ENCODE measurements around the gene MEG3.
"Not testable (repeated sequence)": the region's sequence is repeated elsewhere in the genome, so short reads cannot be mapped to it uniquely, and the experiment has no call there.

The MEG3 gene

DNA sequence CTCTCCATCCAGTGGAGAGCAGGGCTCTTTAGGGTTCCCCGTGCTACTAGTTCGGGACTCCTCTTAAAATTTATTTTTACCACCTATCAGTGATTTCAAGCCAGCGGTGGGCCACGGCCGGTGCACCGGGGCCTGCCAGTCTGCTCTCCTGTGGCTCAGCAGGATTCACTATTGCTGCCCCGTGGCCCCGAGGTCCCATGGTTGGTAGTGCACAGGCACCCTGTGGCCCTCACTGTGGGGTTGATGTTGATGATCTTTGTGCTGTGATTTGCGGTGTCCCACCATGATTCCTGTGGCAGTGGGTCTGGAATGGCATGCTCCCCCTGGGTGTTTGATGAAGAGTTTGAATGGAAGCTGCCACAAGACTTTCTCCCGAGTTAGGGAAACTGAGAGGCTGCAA, 12.6 kb upstream of the MEG3 start:
- in situ Hi-C loops (cut with HindIII; ENCODE audit: low sequenced_read_pairs), result no loop called here

DNA sequence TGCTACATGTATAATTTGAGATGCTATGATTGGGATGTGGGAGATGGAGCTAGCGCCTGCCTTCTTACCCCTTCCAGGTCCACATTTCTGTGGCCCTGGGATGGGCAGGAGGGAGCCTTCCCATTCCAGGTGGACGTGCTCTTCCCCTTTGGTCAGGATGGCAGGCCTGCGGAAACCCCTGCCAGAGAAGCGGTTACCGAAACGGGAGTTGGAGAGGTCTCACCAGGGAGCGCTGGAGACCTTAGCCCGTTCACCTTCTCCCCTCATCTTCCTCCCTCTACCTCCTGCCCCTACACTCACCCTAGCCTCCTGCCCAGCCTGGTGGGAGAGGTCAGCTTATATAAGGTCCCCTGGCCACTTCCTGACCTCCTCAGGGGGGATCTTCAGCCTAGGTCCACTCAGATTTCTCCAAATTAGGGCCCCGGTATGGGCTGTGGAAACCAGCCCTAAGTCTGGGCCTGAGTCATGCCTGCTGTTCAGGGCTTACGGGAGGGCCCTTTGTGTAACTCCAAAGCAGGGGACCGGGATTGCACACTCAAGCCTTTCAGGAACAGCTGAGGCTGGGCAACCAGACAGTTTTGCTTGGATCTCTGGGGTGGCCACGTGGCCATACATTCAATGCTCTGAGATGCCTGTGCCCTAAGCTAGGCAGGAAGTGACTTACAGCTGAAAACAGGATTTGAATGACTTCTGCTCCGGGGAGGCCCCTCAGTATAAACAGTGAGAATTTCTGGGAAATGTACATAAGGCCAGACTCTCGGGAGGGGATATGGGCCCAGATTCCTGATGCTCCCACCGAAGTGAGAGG, 10.2 kb upstream of the MEG3 start:
- in situ Hi-C loops (cut with HindIII; ENCODE audit: low sequenced_read_pairs), result no loop called here

- in situ Hi-C loops (cut with HindIII; ENCODE audit: low sequenced_read_pairs), result no loop called here
Measured at GRCh38 chr14:100816286-100816949, 9.5 kb upstream of the MEG3 start.

DNA sequence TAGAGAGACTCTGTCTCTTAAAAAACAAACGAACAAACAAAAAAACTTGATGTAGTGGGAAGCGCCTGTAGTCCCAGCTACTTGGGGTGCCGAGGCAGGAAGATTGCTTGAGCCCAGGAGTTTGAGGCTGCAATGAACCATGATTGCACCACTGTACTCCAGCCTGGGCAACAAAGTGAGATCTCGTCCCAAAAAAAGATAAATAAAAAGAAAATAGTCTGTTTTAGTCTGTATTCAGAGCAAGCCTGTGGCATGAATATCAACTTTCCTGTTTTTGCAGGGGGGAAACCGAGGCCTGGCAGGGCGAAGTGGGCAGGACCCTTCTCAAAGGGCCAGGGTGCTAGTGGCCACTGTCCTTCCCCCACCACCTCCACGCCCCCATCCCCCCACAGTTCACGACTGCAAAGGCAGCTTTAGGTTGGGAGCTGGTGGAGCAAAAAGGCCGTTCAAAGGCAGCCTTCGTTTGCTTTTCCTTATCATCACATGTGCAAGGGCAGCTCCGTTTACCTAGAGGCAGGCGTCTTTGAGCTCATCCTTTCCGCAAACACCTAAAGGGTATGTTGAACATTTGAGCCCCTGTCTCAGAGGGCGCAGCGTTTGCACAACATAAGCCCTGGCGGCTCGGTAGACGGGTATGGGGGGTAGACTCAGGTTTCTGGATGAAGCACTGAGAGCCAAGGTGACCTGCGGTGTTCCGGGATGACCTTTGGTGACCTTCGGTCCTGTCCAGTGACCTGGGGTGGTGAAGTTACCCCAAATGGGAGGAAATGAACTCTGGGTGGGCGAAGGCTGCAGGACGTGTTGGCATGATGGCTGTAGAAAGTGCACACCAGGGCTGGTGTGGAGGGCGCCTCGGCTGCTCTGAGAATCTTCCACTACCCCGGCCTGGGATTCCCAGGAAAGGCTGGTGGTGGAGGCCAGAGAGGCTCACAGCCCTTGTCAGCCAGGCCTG, 8.7 kb upstream of the MEG3 start:
- in situ Hi-C loops (cut with HindIII; ENCODE audit: low sequenced_read_pairs), result no loop called here

- in situ Hi-C loops (cut with HindIII; ENCODE audit: low sequenced_read_pairs), result no loop called here
Measured at GRCh38 chr14:100818221-100818699, 7.7 kb upstream of the MEG3 start.

DNA sequence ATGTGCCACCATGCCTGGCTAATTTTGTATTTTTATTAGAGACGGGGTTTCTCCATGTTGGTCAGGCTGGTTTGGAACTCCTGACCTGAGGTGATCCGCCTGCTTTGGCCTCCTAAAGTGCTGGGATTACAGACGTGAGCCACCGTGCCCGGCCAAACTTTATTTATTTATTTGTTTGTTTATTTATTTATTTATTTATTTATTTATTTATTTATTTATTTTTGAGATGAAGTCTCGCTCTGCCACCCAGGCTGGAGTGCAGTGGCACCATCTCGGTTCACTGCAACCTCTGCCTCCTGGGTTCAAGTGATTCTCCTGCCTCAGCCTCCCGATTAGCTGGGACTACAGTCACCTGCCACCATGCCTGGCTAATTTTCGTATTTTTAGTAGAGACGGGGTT, 7.0 kb upstream of the MEG3 start:
- in situ Hi-C loops (cut with HindIII; ENCODE audit: low sequenced_read_pairs), result not testable (repeated sequence)

- in situ Hi-C loops (cut with HindIII; ENCODE audit: low sequenced_read_pairs), result no loop called here
Measured at GRCh38 chr14:100819453-100819828, 6.5 kb upstream of the MEG3 start.

- in situ Hi-C loops (cut with HindIII; ENCODE audit: low sequenced_read_pairs), result no loop called here
Measured at GRCh38 chr14:100819829-100820475, 6.0 kb upstream of the MEG3 start.

DNA sequence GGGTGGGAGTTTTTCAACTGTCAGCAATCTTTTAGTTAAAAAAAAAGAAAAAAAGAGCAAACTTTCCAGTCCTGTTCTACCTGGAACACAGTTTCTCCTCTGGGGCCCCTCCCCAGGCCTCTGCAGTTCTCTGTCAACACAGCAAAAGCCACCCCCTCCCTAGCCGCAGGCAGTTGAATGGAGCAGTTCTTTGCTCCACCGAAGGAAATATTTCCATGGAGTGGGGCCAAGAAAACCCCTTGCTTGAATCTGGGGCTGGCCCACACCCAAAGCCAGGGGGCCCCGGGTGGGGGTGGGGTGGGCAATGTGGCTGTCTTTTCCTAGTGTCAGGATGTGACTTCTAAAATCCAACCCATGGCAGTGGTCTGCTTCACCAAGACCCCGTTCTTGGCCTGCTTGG, 5.0 kb upstream of the MEG3 start:
- in situ Hi-C loops (cut with HindIII; ENCODE audit: low sequenced_read_pairs), result no loop called here

DNA sequence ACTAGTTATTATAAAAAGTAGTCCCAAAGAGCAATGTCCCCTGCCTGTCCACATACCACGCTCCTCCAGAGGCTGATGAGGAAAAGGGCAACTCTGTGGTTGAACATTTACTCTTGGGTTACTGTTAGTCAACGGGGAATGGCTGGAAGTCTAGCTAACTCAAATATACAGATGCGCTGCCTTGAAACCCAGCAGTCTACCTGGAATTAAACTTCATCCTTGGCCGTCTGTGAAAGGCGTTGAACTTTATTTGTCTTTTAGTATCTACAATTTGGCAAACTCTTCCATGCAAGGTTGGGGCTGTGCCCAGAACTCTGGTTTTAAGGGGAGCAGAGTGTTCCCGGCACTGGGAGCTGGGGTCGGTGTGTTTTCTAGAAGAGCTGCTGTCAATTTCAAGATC, 3.9 kb upstream of the MEG3 start:
- in situ Hi-C loops (cut with HindIII; ENCODE audit: low sequenced_read_pairs), result no loop called here

GRCh38 chr14:100822532-100823296, 3.2 kb upstream of the MEG3 start:
- in situ Hi-C loops (cut with HindIII; ENCODE audit: low sequenced_read_pairs), result no loop called here

DNA sequence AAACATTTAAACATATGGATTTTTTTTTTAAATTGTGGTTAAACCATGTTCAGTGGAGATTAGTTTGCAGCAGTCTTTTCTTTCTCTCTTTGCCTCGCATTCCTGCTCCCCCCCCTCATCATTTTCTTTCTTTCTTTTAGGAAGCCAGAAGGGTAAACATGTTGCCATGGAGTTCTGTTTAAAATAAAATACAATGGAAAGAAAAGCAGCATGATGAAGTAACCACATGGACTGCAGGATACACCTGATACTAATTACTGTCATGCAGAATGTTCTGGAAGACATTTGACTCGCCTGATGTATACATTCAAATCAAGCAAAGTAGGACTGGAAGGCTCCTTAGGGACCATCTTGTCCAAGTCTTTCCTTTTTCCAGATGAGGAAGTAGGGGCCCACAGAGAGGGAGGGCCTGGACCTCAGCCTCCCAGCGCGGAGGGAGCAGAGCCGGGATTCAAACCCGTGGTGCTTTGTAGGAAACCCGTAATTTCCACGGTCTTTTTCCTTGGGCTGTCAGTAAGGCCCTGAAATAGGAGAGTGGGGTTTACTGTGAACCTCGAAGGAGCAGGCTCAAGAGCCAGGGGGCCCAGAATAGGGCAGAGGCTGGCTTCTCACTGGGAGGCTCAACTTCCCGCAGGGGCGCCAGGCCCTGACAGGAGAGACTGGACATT, 2.4 kb upstream of the MEG3 start:
- in situ Hi-C loops (cut with HindIII; ENCODE audit: low sequenced_read_pairs), result no loop called here

- in situ Hi-C loops (cut with HindIII; ENCODE audit: low sequenced_read_pairs), result no loop called here
Measured at GRCh38 chr14:100824091-100824551, 1.8 kb upstream of the MEG3 start.

- in situ Hi-C loops (cut with HindIII; ENCODE audit: low sequenced_read_pairs), result no loop called here
Measured at GRCh38 chr14:100824901-100825712, 811 bp upstream of the MEG3 start.

GRCh38 chr14:100826391-100827100, 628 bp downstream of the MEG3 start:
- in situ Hi-C loops (cut with HindIII; ENCODE audit: low sequenced_read_pairs), result no loop called here

- in situ Hi-C loops (cut with HindIII; ENCODE audit: low sequenced_read_pairs), result no loop called here
Measured at GRCh38 chr14:100827101-100828021, 1.4 kb downstream of the MEG3 start.

All from endothelial cell of hepatic sinusoid (primary cell).